Mucosa of descending colon (tissue), 3 donors: ENCODE data around the gene PLCG1. TPM values are rescaled to one million over a fixed set of nuclear protein-coding genes. Genes with fewer than 3 reads are reported as not detected.
A peak's percentile ranks its signal among the peaks of the same experiment; 100 is the strongest.

Source experiments
- ATAC-seq: fragments of 200-7000 bp; cut with Tn5 transposase; one replicate; pipeline ENCODE4 v1.9.1; 2020; ENCODE audit warnings: mild to moderate bottlenecking, moderate library complexity
- DNase-seq, 3 donors: peaks; one replicate each; pipeline ENCODE4 v3.0.0-alpha.2; 2020
- H3K36me3 ChIP-seq: fragments of 200-600 bp; one replicate; pipeline ENCODE4 v1.8.0; 2021; ENCODE audit warnings: low read depth, mild to moderate bottlenecking
- H3K4me1 ChIP-seq: fragments of 200-600 bp; one replicate; pipeline ENCODE4 v1.8.0; 2021; ENCODE audit warnings: low read depth, mild to moderate bottlenecking
- H3K4me3 ChIP-seq: fragments of 200-600 bp; one replicate; pipeline ENCODE4 v1.8.0; 2021; ENCODE audit warnings: mild to moderate bottlenecking
- H3K9me3 ChIP-seq: fragments of 200-600 bp; one replicate; pipeline ENCODE4 v1.8.0; 2021; ENCODE audit warnings: mild to moderate bottlenecking
- CTCF ChIP-seq: fragments of 200-600 bp; IDR thresholded peaks from one replicate; pipeline ENCODE4 v1.8.0; 2022; ENCODE audit warnings: antibody characterized with exemption, mild to moderate bottlenecking
- intact Hi-C, 2 donors: fragments of 100-400 bp; cut with DNase I in 1 of 2; cut with micrococcal nuclease in 1 of 2; formaldehyde crosslinking; loops; one replicate each; pipeline versions ENCODE4 v1.11.0 to v1.11.1; 2022; cut with DNase I, micrococcal nuclease
- total RNA-seq, 3 donors: library from RNA; stranded (reverse); fragmentation: NEBNext Ultra II Directional in 2 of 3; extraction: Animal tissue kit (Norgen Biotek cat#: 25700) in 2 of 3; gene quantifications; one replicate each; pipeline versions ENCODE4 v1.2.1 to v1.2.4, GENCODE V29; 2021 to 2023
- donor health status: DM: no; HTN: no; CAD: no; lungs with moderate emphysema.
- donor health status: DM: no; HTN: no; CAD: no.
- donor health status: DM: no; HTN: yes; CAD: no.

The PLCG1 gene
- total RNA-seq, 3 donors from 2014 or later, result 65.2 to 98.4 (median 85.4) TPM

- no peak overlapping the region for H3K4me3 ChIP-seq
- DNase-seq, result no peak
- H3K4me1 ChIP-seq, result peaks cover 9% of the 10 kb centered on the region
- TF ChIP-seq CTCF, result no peak
- no peaks in the 10 kb centered on the region for H3K9me3 ChIP-seq
- intact Hi-C loops, result no loop called here
- H3K36me3 ChIP-seq, result no peaks in the 10 kb centered on the region
- no peak for ATAC-seq
Measured at GRCh38 chr20:41139227-41140093, 2.1 kb downstream of the PLCG1 start.

DNA sequence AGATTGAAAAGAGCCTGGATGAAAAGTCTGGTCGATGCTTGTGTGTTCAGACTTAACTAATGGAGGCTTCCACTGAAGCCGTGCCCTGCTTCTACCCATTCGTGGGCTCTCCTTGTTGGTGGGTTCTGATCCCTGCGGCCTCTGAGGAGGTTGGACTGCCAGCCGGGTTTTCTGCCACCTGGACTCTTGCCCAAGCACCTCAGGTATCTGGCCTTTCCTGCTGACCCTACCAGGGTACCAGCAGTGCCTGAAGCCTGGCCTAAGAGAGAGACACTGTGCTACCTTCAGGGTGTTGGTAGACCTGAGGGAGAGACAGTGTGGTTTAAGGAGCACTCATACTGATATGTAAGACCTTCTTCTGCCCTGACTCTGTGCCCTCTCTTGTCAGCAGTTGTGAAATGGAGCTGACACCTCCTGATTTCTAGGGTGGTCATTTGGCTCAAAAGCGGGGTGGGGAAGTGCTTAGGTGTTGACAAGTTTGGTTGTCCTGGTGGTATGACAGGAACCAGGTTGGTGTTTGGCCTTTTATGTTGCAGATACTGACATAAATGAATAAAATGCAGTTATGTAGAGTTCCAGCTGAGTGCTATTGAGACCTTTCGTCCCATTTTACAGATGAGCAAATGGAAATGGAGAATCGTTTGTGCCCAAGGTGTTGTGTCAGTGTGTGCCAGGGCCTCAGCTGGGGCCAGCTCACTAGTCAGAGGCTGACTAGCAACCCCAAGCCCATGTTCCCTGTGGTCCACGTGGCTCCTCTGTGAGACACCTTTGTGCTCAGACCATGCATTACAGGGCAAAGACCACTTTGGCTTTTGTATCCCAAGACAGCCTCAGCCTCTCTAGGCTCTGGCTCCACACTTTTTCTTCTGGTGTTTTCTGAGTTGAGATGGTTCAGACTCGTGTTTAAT lies 3.1 kb downstream of the PLCG1 start:
- TF ChIP-seq CTCF, result no peak
- Histone ChIP-seq H3K9me3 (no peaks in the 10 kb centered on the region), H3K36me3 (no peaks in the 10 kb centered on the region), H3K4me3 (no peak overlapping the region), H3K4me1 (peaks cover 15% of the 10 kb centered on the region)
- no peak for DNase-seq
- ATAC-seq, result no peak
- intact Hi-C loops, result no loop called here

DNA sequence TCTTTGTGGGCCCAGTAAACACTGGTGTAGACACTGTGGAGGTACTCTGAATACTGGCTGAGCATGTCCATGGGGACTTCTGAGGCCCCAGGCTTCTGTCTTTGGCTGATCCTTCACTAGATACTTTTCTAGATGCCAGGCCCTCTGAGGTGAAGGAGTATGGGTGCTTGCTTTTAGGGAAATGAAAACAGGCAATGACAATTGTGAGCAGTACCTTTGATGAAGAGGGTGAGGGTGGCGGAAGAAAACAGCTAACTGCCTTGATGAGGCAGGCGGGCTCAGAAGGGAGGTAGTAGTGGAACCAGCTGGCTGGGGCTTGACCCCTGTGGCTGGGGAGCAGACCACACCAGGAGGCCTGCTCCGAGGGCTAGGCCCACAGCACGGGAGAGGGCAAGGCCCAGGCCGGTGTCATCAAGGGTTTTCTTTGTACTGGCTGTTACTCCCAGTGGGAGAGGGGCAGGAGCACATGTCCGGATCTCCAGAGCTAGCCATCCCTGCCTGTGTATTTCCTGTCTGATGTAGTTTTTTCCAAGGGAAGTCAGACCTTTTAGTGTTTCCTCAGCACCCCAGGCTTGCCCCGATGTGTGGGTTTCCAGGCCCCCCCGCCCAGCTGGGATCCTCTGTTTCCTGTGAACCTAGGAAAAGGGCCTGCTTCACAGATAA lies 3.9 kb downstream of the PLCG1 start:
- intact Hi-C loops, result no loop called here
- H3K36me3 ChIP-seq, result no peaks in the 10 kb centered on the region
- ATAC-seq (no peak), DNase-seq (no peak)
- H3K9me3 ChIP-seq, result no peaks in the 10 kb centered on the region
- no peak for TF ChIP-seq CTCF
- no peak overlapping the region for H3K4me3 ChIP-seq
- peaks cover 23% of the 10 kb centered on the region for H3K4me1 ChIP-seq

GRCh38 chr20:41142245-41142644 lies 4.9 kb downstream of the PLCG1 start:
- H3K36me3 ChIP-seq, result no peaks in the 10 kb centered on the region
- no peak for ATAC-seq
- intact Hi-C loops, result no loop called here
- H3K4me1 ChIP-seq, result peaks cover 26% of the 10 kb centered on the region
- H3K9me3 ChIP-seq, result no peaks in the 10 kb centered on the region
- no peak for TF ChIP-seq CTCF
- H3K4me3 ChIP-seq, result no peak overlapping the region
- DNase-seq, result peak in 1 of 3 donors; percentile 33

GRCh38 chr20:41142919-41143318 lies 5.6 kb downstream of the PLCG1 start:
- intact Hi-C loops, result no loop called here
- peak in 1 of 3 donors; percentile 24 for DNase-seq
- peaks cover 26% of the 10 kb centered on the region for H3K4me1 ChIP-seq

More at GRCh38 chr20:41142919-41143318, 5.6 kb downstream of the PLCG1 start:
- peak; percentile 31 for ATAC-seq
- H3K4me3 ChIP-seq, result no peak overlapping the region
- TF ChIP-seq CTCF, result no peak
- H3K36me3 ChIP-seq, result no peaks in the 10 kb centered on the region
- H3K9me3 ChIP-seq, result no peaks in the 10 kb centered on the region
